H1 (cell line): ENCODE data around the gene ETF1. TPM values are rescaled to one million over a fixed set of nuclear protein-coding genes. Genes with fewer than 3 reads are reported as not detected.

Experiments used
- BACH1 ChIP-seq: IDR thresholded peaks from 2 replicates; pipeline ENCODE4 v1.6.1; 2012; ENCODE audit warnings: low read length, improper control_type of control experiment
- BCL11A ChIP-seq, 2 experiments: IDR thresholded peaks; one replicate each; pipeline ENCODE4 v1.6.1; 2011; ENCODE audit warnings: low read depth in 2 of 2, low read length in 2 of 2, mild to moderate bottlenecking in 2 of 2
- EGR1 ChIP-seq: IDR thresholded peaks from 2 replicates; pipeline ENCODE4 v1.6.1; 2011; ENCODE audit warnings: low read depth, low read length, borderline replicate concordance
- FOSL1 ChIP-seq: IDR thresholded peaks from 2 replicates; pipeline ENCODE4 v1.6.1; 2011; ENCODE audit warnings: mild to moderate bottlenecking, low read depth, low read length, moderate library complexity; ENCODE audit not compliant: insufficient read depth
- RNF2 ChIP-seq: fragments of 200-900, 300-1000 bp; sonication (generic); IDR thresholded peaks from 2 replicates; pipeline ENCODE4 v1.7.1; 2016; ENCODE audit warnings: borderline replicate concordance, low read depth, mild to moderate bottlenecking, antibody characterized with exemption, low read length; ENCODE audit not compliant: poor library complexity, severe bottlenecking; ENCODE audit errors: missing control alignments
- SRF ChIP-seq: IDR thresholded peaks from 2 replicates; pipeline ENCODE4 v1.6.1; 2011; ENCODE audit warnings: mild to moderate bottlenecking, low read depth, low read length, moderate library complexity
- polyA plus RNA-seq, 7 experiments: library from polyadenylated mRNA; depleted of rRNA in 3 of 7; stranded (reverse) in 5 of 7; unstranded in 2 of 7; fragments of >200 nt in 5 of 7; fragments of 200-250 nt in 2 of 7; gene quantifications; 1 replicate in 5 of 7; 2 replicates in 1 of 7; 4 replicates in 1 of 7; pipeline versions ENCODE4 v1.2.1 to v1.2.3, GENCODE V29; 2011 to 2013; ENCODE audit warnings: missing spikeins in 2 of 7, mixed read lengths in 2 of 7
- total RNA-seq: library from RNA; stranded (reverse); fragmentation: NEBNext Ultra II Directional; extraction: Animal tissue kit (Norgen Biotek cat#: 25700); gene quantifications from 2 replicates; pipeline ENCODE4 v1.2.1, GENCODE V29; 2021
- TF ChIP-seq, protein P1 (sequence below): fragments of 300-600 bp; sonication (generic); IDR thresholded peaks from 2 replicates; pipeline ENCODE4 v1.7.1; 2012; ENCODE audit warnings: low read length, moderate library complexity, mild to moderate bottlenecking, inconsistent platforms; ENCODE audit not compliant: insufficient replicate concordance
- TF ChIP-seq, protein P2 (sequence below): IDR thresholded peaks from 2 replicates; pipeline ENCODE4 v1.6.1; 2012; ENCODE audit warnings: inconsistent platforms
- TF ChIP-seq, protein P3 (sequence below): IDR thresholded peaks from 2 replicates; pipeline ENCODE4 v1.6.1; 2011; ENCODE audit warnings: low read length, improper control_type of control experiment

ETF1 gene
- total and polyA plus RNA-seq, 2 of the 8 experiments (the other 6 are each of a cell fraction or from before 2014, with no cell fraction given) = 50.5 to 168 TPM

DNA sequence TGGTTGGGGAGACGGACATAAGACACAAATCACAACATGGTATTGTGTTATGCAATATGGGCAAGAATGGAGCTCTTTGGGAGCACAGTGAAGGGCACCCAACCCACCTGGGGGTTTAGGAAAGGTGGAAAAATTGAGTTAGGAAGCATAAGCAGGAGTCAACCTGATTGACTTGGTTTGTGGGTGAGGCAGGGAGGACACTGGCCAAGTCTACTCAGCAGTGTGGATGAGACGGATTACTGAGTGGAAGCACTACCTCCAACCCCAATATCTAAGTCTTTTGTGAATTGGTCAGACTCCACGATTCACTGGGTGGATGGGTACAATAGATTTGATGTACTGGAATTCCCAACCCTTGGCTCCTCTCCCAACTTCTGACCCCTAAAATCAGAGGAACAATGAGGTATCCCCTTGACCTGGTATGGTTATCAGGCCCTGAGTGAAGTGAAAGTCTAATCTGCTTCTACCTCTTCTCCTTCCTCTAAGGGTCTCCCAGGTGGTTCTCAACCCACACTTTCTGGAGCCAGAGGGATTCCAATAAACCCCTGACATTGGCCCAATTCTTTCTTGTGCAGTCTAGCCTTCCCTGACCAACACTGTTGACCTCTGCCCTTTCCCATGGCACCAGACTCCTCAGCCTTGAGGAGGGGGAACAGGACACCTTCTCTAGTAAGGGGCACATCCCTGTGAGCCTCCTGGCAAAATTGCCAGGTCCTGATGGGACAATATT is 72.5 kb downstream of the ETF1 start (continued):
- TF ChIP-seq, protein P1, sequence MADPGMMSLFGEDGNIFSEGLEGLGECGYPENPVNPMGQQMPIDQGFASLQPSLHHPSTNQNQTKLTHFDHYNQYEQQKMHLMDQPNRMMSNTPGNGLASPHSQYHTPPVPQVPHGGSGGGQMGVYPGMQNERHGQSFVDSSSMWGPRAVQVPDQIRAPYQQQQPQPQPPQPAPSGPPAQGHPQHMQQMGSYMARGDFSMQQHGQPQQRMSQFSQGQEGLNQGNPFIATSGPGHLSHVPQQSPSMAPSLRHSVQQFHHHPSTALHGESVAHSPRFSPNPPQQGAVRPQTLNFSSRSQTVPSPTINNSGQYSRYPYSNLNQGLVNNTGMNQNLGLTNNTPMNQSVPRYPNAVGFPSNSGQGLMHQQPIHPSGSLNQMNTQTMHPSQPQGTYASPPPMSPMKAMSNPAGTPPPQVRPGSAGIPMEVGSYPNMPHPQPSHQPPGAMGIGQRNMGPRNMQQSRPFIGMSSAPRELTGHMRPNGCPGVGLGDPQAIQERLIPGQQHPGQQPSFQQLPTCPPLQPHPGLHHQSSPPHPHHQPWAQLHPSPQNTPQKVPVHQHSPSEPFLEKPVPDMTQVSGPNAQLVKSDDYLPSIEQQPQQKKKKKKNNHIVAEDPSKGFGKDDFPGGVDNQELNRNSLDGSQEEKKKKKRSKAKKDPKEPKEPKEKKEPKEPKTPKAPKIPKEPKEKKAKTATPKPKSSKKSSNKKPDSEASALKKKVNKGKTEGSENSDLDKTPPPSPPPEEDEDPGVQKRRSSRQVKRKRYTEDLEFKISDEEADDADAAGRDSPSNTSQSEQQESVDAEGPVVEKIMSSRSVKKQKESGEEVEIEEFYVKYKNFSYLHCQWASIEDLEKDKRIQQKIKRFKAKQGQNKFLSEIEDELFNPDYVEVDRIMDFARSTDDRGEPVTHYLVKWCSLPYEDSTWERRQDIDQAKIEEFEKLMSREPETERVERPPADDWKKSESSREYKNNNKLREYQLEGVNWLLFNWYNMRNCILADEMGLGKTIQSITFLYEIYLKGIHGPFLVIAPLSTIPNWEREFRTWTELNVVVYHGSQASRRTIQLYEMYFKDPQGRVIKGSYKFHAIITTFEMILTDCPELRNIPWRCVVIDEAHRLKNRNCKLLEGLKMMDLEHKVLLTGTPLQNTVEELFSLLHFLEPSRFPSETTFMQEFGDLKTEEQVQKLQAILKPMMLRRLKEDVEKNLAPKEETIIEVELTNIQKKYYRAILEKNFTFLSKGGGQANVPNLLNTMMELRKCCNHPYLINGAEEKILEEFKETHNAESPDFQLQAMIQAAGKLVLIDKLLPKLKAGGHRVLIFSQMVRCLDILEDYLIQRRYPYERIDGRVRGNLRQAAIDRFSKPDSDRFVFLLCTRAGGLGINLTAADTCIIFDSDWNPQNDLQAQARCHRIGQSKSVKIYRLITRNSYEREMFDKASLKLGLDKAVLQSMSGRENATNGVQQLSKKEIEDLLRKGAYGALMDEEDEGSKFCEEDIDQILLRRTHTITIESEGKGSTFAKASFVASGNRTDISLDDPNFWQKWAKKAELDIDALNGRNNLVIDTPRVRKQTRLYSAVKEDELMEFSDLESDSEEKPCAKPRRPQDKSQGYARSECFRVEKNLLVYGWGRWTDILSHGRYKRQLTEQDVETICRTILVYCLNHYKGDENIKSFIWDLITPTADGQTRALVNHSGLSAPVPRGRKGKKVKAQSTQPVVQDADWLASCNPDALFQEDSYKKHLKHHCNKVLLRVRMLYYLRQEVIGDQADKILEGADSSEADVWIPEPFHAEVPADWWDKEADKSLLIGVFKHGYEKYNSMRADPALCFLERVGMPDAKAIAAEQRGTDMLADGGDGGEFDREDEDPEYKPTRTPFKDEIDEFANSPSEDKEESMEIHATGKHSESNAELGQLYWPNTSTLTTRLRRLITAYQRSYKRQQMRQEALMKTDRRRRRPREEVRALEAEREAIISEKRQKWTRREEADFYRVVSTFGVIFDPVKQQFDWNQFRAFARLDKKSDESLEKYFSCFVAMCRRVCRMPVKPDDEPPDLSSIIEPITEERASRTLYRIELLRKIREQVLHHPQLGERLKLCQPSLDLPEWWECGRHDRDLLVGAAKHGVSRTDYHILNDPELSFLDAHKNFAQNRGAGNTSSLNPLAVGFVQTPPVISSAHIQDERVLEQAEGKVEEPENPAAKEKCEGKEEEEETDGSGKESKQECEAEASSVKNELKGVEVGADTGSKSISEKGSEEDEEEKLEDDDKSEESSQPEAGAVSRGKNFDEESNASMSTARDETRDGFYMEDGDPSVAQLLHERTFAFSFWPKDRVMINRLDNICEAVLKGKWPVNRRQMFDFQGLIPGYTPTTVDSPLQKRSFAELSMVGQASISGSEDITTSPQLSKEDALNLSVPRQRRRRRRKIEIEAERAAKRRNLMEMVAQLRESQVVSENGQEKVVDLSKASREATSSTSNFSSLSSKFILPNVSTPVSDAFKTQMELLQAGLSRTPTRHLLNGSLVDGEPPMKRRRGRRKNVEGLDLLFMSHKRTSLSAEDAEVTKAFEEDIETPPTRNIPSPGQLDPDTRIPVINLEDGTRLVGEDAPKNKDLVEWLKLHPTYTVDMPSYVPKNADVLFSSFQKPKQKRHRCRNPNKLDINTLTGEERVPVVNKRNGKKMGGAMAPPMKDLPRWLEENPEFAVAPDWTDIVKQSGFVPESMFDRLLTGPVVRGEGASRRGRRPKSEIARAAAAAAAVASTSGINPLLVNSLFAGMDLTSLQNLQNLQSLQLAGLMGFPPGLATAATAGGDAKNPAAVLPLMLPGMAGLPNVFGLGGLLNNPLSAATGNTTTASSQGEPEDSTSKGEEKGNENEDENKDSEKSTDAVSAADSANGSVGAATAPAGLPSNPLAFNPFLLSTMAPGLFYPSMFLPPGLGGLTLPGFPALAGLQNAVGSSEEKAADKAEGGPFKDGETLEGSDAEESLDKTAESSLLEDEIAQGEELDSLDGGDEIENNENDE = no peak
- TF ChIP-seq RNF2 (no peak), BACH1 (no peak), SRF (no peak), EGR1 (no peak), FOSL1 (no peak), BCL11A (IDR thresholded peaks at IDR 0.05; ENCODE audit: low read depth in 2 of 2, low read length in 2 of 2) (peak; percentile 6 to 52)
- TF ChIP-seq, protein P2, sequence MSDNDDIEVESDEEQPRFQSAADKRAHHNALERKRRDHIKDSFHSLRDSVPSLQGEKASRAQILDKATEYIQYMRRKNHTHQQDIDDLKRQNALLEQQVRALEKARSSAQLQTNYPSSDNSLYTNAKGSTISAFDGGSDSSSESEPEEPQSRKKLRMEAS = no peak
- TF ChIP-seq, protein P3, sequence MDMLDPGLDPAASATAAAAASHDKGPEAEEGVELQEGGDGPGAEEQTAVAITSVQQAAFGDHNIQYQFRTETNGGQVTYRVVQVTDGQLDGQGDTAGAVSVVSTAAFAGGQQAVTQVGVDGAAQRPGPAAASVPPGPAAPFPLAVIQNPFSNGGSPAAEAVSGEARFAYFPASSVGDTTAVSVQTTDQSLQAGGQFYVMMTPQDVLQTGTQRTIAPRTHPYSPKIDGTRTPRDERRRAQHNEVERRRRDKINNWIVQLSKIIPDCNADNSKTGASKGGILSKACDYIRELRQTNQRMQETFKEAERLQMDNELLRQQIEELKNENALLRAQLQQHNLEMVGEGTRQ = no peak
